Breast epithelium (tissue), 3 donors: ENCODE results near the gene SYVN1.

Experiments used
- CTCF ChIP-seq, 3 donors: fragments of 450-650 bp; IDR thresholded peaks; one replicate each; pipeline ENCODE4 v1.5.1; 2016 to 2017; ENCODE audit warnings: antibody characterized with exemption in 3 of 3, mild to moderate bottlenecking in 3 of 3, moderate library complexity in 3 of 3
- POLR2A ChIP-seq: fragments of 450-650 bp; IDR thresholded peaks from one replicate; pipeline ENCODE4 v1.6.1; 2016; ENCODE audit warnings: antibody characterized with exemption, mild to moderate bottlenecking, moderate library complexity
- POLR2AphosphoS5 ChIP-seq, 3 donors: sonication (generic); formaldehyde crosslinking; IDR thresholded peaks; one replicate each; pipeline ENCODE4 v1.6.1; 2017; ENCODE audit warnings: antibody characterized with exemption in 3 of 3

GRCh38 chr11:65147352-65148075 is 13.2 kb upstream of the SYVN1 start:
- TF ChIP-seq CTCF (IDR thresholded peaks at IDR 0.05) (no peak), POLR2AphosphoS5 (IDR thresholded peaks at IDR 0.05) (no peak), POLR2A (no peak)
